Ascending aorta (tissue), 2 donors: ENCODE measurements around the gene RAB5B. TPM values are rescaled to one million over a fixed set of nuclear protein-coding genes. Genes with fewer than 3 reads are reported as not detected.

Experiments
- DNase-seq, 2 donors: peaks; one replicate each; pipeline ENCODE4 v3.0.0-alpha.2; 2019; ENCODE audit warnings: low spot score in 2 of 2
- H3K27ac ChIP-seq, 2 donors: fragments of 200-600 bp; sonication (generic); one replicate each; pipeline ENCODE4 v1.5.1; 2016 to 2017; ENCODE audit warnings: mild to moderate bottlenecking in 1 of 2
- H3K27me3 ChIP-seq: fragments of 200-600 bp; sonication (generic); one replicate; pipeline ENCODE4 v1.5.1; 2017
- H3K36me3 ChIP-seq, 2 donors: fragments of 200-600 bp; sonication (generic); one replicate each; pipeline ENCODE4 v1.5.1; 2016
- H3K4me1 ChIP-seq, 2 donors: fragments of 200-600 bp; sonication (generic); one replicate each; pipeline ENCODE4 v1.5.1; 2016 to 2017; ENCODE audit warnings: mild to moderate bottlenecking in 1 of 2
- H3K4me3 ChIP-seq, 2 donors: fragments of 200-600 bp; sonication (generic); one replicate each; pipeline ENCODE4 v1.5.1; 2016 to 2017; ENCODE audit warnings: mild to moderate bottlenecking in 1 of 2
- H3K9me3 ChIP-seq, 2 donors: fragments of 200-600 bp; sonication (generic); one replicate each; pipeline ENCODE4 v1.5.1; 2016
- CTCF ChIP-seq, 3 experiments: fragments of 200-600 bp in 2 of 3; fragments of 450-650 bp in 1 of 3; sonication (generic) in 2 of 3; IDR thresholded peaks; one replicate each; pipeline ENCODE4 v1.5.1; 2016 to 2019; ENCODE audit warnings: antibody characterized with exemption in 3 of 3, mild to moderate bottlenecking in 1 of 3, moderate library complexity in 1 of 3
- intact Hi-C: fragments of 100-400 bp; cut with DNase I; formaldehyde crosslinking; loops from one replicate; pipeline ENCODE4 v1.15.1; 2023
- total RNA-seq: library from RNA; depleted of rRNA; stranded (reverse); fragments of >200 nt; gene quantifications from one replicate; pipeline ENCODE4 v1.1.0, GENCODE V29; 2016

RAB5B gene
- total RNA-seq, 1 donor from 2014 or later: 48.0 TPM

DNA sequence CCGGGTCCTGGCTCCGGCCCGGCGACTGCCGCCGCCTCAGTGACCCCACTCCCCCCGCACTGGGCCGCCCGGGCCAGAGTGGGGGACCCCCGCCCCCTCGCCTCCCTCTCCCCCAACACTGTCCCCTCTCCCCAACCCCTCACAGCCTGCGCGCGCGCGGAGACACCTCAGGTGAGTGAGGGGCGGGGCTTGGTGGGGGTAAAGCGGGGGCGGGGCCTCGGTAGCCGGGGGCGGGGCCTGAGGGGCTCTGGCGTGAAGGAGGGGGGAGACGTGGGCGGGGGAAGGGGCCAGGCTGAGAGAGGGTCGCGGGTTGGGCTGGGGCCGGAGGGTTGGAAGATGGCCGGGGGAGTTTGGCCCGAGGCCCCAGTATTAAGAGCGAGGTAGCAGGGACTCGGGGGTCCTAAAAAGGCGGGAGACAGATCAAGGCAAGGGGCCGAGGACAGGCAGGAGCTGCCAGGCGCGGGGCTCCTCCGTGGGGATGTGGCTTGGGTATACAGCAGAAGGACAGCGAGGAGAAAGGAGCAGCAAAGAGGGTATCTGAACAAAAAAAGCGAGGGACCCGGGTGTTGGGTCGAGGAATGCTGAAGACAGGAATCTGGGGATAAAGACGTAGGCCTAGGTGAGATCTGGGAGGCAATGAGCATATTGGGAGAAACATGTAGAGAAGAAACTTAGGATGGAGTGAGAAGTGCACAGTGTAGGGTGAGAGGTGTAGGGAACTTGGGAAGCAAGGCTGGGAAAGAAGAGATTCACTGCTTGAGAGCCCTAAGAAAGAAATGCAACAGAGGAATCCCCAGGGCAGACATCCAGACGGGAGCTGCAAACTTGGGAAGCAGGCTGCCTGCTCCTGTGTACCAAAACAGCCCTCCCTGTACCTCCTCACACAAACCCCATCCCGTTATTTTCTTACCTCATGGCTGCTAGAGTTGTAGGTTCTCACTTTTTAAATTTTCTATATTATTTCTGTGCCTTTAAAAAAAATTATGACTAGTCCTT is 34.0 kb downstream of the RAB5B start:
- Histone ChIP-seq H3K36me3 (peaks cover 13 to 23% of the 10 kb centered on the region in 2 donors), H3K27me3 (no peaks in the 10 kb centered on the region), H3K4me3 (peak overlapping the region; percentile 78 to 98), H3K4me1 (peaks cover 0 to 2% of the 10 kb centered on the region in 2 donors), H3K9me3 (no peaks in the 10 kb centered on the region), H3K27ac (peak overlapping the region; percentile 93 to 97)
- intact Hi-C loops: loop anchor here (1.0 to 5.0 kb wide), 3 partner anchors 11 to 69 kb away; partner anchors contain the start of genes RPS26 and SUOX
- no peak for TF ChIP-seq CTCF (IDR thresholded peaks at IDR 0.05)
- DNase-seq: peak in 1 of 2 donors; percentile 70

- Histone ChIP-seq H3K36me3 (peaks cover 0 to 10% of the 10 kb centered on the region in 2 donors), H3K27me3 (no peaks in the 10 kb centered on the region), H3K4me3 (no peak overlapping the region), H3K9me3 (no peaks in the 10 kb centered on the region), H3K27ac (no peak overlapping the region), H3K4me1 (peaks cover 0 to 2% of the 10 kb centered on the region in 2 donors)
- TF ChIP-seq CTCF (IDR thresholded peaks at IDR 0.05): no peak
- intact Hi-C loops: no loop called here
- no peak for DNase-seq
Measured at GRCh38 chr12:56010111-56010570, 36.3 kb downstream of the RAB5B start.

DNA sequence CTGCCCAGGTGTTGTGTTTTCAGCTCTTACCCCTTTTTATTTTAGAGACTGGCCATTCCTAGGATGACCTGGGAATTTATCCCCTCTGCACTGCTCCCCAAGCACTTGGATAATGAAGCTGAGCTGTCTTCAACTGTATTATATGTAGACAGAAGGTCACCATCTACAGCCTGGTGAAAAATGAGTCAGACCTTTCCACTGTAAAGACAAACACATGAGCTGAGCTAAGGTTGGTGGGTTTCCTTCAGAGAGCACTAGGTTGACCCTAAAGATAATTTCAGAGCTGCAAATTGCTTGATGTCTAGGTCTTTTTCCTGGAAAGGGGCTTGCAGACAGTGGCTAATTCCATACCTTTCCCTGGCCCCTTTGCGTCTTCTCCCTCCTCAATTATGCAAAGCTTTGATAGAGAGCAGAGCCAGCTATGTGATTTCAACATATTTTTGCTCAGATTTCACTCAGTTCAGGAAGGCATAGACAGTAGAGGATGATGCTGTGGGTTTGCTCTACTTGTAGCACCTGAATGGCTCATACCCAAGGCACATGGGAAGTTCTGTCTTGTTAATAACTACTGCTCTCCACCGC is 37.7 kb downstream of the RAB5B start:
- H3K27ac ChIP-seq: no peak overlapping the region

DNA sequence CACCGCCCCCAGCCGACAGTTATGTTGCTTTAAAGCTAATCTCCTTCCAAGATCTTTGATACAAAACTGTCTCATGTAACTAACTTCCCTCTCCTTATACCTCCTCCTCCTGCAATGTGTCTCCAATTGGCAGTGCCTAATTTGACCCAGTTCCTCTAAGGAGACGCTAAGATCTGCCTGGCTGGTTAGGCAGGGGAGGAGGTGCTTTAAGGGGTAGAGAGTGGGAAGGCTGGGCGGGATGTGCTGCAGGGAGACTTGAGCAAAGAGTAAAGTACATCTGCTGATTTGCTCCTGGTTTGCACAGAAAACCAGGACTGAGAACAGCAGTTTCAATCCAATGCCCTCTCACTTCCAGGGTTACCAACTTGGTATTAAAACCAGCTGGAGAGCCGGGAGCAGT is 39.6 kb downstream of the RAB5B start:
- H3K27me3 ChIP-seq: no peaks in the 10 kb centered on the region
- TF ChIP-seq CTCF (IDR thresholded peaks at IDR 0.05): no peak
- peaks cover 0 to 12% of the 10 kb centered on the region in 2 donors for H3K36me3 ChIP-seq
- no peak overlapping the region for H3K27ac ChIP-seq
- no peak overlapping the region for H3K4me3 ChIP-seq
- no peak for DNase-seq
- intact Hi-C loops: no loop called here
- H3K4me1 ChIP-seq: no peaks in the 10 kb centered on the region
- no peaks in the 10 kb centered on the region for H3K9me3 ChIP-seq

More for the DNA sequence above, 37.7 kb downstream of the RAB5B start:
- DNase-seq: no peak
- Histone ChIP-seq H3K4me1 (peaks cover 0 to 2% of the 10 kb centered on the region in 2 donors), H3K36me3 (peaks cover 0 to 10% of the 10 kb centered on the region in 2 donors), H3K9me3 (no peaks in the 10 kb centered on the region), H3K4me3 (no peak overlapping the region), H3K27me3 (no peaks in the 10 kb centered on the region)
- intact Hi-C loops: no loop called here
- no peak for TF ChIP-seq CTCF (IDR thresholded peaks at IDR 0.05)

DNA sequence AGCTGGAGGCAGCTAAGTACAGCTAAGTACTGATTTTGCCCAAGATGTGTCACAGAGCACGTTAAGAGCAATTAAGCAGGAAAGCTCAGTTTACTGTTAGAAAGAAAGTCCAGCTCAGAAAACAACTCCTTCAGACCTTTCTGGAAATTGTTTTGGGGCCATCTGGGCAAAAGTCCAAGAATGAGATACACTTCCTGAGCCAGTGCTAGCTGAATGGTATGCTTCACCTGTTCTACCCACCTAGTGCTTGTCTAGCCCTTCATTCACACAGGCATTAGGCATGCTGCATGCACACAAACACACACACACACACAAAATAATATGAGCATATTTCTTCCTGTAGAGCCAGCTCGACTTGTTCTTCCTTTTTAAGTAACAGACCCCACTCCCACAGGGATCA is 40.3 kb downstream of the RAB5B start:
- Histone ChIP-seq H3K4me3 (no peak overlapping the region), H3K36me3 (peaks cover 0 to 19% of the 10 kb centered on the region in 2 donors), H3K4me1 (no peaks in the 10 kb centered on the region), H3K27ac (no peak overlapping the region), H3K27me3 (no peaks in the 10 kb centered on the region), H3K9me3 (no peaks in the 10 kb centered on the region)
- DNase-seq: no peak
- intact Hi-C loops: no loop called here
- no peak for TF ChIP-seq CTCF (IDR thresholded peaks at IDR 0.05)
